Heart left ventricle (tissue), 16 donors: ENCODE measurements around the gene CHST9. TPM values are rescaled to one million over a fixed set of nuclear protein-coding genes. Genes with fewer than 3 reads are reported as not detected.

ENCODE experiments used
- ATAC-seq, 4 donors: fragments of 200-7000 bp; cut with Tn5 transposase; one replicate each; pipeline ENCODE4 v1.9.1; 2020 to 2022; ENCODE audit warnings: moderate library complexity in 4 of 4, mild to moderate bottlenecking in 3 of 4, moderate number of reproducible peaks in 1 of 4
- DNase-seq, 5 donors: peaks; one replicate each; pipeline ENCODE4 v3.0.0-alpha.2; 2020
- H3K27ac ChIP-seq, 12 donors: fragments of 200-600 bp; sonication (generic) in 4 of 12; one replicate each; pipeline versions ENCODE4 v1.5.0 to v1.8.0; 2016 to 2022; ENCODE audit warnings: mild to moderate bottlenecking in 2 of 12
- H3K27me3 ChIP-seq, 9 donors: fragments of 200-600 bp; sonication (generic) in 2 of 9; one replicate each; pipeline versions ENCODE4 v1.5.1 to v1.8.0; 2016 to 2022; ENCODE audit warnings: mild to moderate bottlenecking in 3 of 9
- H3K36me3 ChIP-seq, 9 donors: fragments of 200-600 bp; sonication (generic) in 2 of 9; one replicate each; pipeline versions ENCODE4 v1.5.0 to v1.8.0; 2018 to 2022; ENCODE audit warnings: mild to moderate bottlenecking in 2 of 9
- H3K4me1 ChIP-seq, 12 donors: fragments of 200-600 bp; sonication (generic) in 4 of 12; one replicate each; pipeline versions ENCODE4 v1.5.0 to v1.8.0; 2016 to 2022; ENCODE audit warnings: mild to moderate bottlenecking in 3 of 12
- H3K4me3 ChIP-seq, 12 donors: fragments of 200-600 bp; sonication (generic) in 4 of 12; one replicate each; pipeline versions ENCODE4 v1.5.0 to v1.8.0; 2017 to 2022; ENCODE audit warnings: mild to moderate bottlenecking in 9 of 12, moderate library complexity in 4 of 12
- H3K9me3 ChIP-seq, 12 donors: fragments of 200-600 bp; sonication (generic) in 4 of 12; one replicate each; pipeline versions ENCODE4 v1.5.0 to v1.8.0; 2016 to 2022; ENCODE audit warnings: mild to moderate bottlenecking in 1 of 12
- POLR2A ChIP-seq, 2 donors: fragments of 450-650 bp; IDR thresholded peaks; one replicate each; pipeline ENCODE4 v1.6.1; 2017; ENCODE audit warnings: antibody characterized with exemption in 2 of 2, mild to moderate bottlenecking in 2 of 2, moderate library complexity in 2 of 2
- WGBS, 4 donors: extraction: QIAGEN DNeasy Blood & Tissue Kit in 2 of 4; methylation state at CpG; one replicate each; pipeline versions ENCODE4 v1.1.5 to v1.1.7; 2013 to 2018; 5-methylcytosine and 5-hydroxymethylcytosine counted together
- intact Hi-C, 10 donors: fragments of 100-400 bp; cut with DNase I; formaldehyde crosslinking; loops; one replicate each; pipeline versions ENCODE4 v1.11.1 to v1.14.2; 2022
- polyA plus RNA-seq, 2 donors: library from polyadenylated mRNA; stranded (reverse); fragments of 200-250 nt; gene quantifications; one replicate each; pipeline ENCODE4 v1.2.3, GENCODE V29; 2013
- total RNA-seq, 9 donors: library from RNA; depleted of rRNA in 2 of 9; stranded (reverse); fragments of >200 nt in 2 of 9; fragmentation: NEBNext Ultra II Directional in 3 of 9; extraction: Animal tissue kit (Norgen Biotek cat#: 25700) in 3 of 9; gene quantifications; one replicate each; pipeline versions ENCODE4 v1.1.0 to v1.2.4, GENCODE V29; 2016 to 2023
- TF ChIP-seq, protein P1 (sequence below), 12 donors: fragments of 200-600 bp; sonication (generic) in 4 of 12; IDR thresholded peaks; one replicate each; pipeline versions ENCODE4 v1.5.0 to v1.8.0; 2018 to 2022; ENCODE audit warnings: antibody characterized with exemption in 12 of 12, mild to moderate bottlenecking in 5 of 12
- donor health status: ischemic (EF 13 %, LVEDD 7.1; RV severe dilation, severe dysfunction).
- donor health status: healthy with polysubstance abuse.
- donor health status: DM: no; HTN: yes; CAD: no.
- donor health status: DM: no; HTN: no; CAD: no.
- donor health status: ischemic (EF 25% LVEDD 6.9; RV normal size, moderate dysfunction).
- donor health status: ischemic (EF 25% LVEDD 5.7; RV mildly dilated, moderate dysfunction).
- donor health status: healthy.
- donor health status: DM: yes; HTN: yes; CAD: no.
- donor health status: ischemic (EF 35%, LVEDD 5.7; RV mildly dilated, moderate dysfunction).
- donor health status: nonischemic (EF 11% LVEDD 7.7; RV severe dilation, severe dysfunction).
- donor health status: DM: yes; HTN: yes; CAD: no.
- donor health status: PGD.
- donor health status: ischemic (EF 29% LVEDD 5.4; RV normal size, mild dysfunction).
- donor health status: nonischemic (EF 23%, LVEDD 6.1; RV moderate dilation, normal function).

Gene CHST9
- total and polyA plus RNA-seq, 11 donors = 0.03 to 20.2 (median 4.1) TPM

DNA sequence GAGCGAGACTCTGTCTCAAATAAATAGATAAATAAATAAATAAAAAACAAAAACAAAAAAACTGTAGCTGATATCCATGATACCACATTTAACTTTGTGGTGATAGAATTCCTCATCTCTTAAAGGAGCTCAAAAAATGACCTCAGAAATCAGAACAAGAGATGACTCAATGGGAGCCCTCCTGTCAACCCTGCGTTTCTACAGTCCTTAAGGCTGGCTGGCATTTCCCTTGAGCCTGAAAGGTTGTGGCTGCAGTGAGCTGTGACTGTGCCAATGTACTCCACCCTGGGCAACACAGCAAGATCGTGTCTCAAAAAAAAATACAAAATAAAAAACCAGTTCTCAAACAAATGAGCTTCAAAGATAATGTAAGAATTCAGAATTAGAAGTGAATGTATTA, 40.4 kb downstream of the CHST9 start:
- ATAC-seq = peak in 1 of 4 donors; percentile 51

DNA sequence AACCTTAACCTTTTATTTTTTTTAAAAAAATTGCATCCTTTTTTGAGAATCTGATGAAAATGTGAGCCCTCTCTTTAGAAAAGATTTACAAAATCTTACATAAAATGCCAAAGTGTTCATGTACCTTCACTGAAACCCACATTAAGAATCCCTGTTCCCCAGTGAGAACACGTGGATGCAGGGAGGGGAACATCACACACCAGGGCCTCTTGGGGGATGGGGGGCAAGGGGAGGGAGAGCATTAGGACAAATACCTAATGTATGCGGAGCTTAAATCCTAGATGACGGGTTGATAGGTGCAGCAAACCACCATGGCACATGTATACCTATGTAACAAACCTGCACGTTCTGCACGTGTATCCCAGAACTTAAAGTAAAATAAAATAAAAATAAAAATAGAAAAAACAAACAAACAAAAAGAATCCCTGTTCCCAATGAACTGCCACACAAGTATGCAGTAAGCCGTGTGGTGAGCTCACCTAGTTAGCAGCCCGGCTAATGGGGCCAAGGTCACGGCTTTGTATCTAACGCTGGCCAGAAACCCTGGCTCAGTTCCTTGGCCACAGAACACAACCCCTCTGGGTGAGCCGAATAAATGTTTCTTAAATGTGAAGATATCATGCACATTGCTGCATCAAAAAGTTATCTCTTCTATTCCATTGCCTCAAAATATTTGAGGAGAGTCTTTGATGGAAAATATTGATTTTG, 41.4 kb downstream of the CHST9 start:
- intact Hi-C loops = loop anchor here in 4 of 10 donors (5.0 to 10.0 kb wide), 2 partner anchors 86 to 89 kb away; no protein-coding TSS in a partner anchor
- DNase-seq = peak; percentile 43 to 83 (median 65)

More for the DNA sequence above, 40.4 kb downstream of the CHST9 start:
- 64 to 75% (median 71%) methylated on average over 3 of the region's 3 CpGs for WGBS, 4 donors
- Histone ChIP-seq H3K4me1 (peaks cover 0 to 9% (median 0%) of the 10 kb centered on the region in 12 donors), H3K36me3 (no peaks in the 10 kb centered on the region), H3K4me3 (no peak overlapping the region), H3K27ac (peak overlapping the region in 8 of 12 donors; percentile 48 to 79 (median 62)), H3K27me3 (no peaks in the 10 kb centered on the region), H3K9me3 (peaks cover 0 to 17% (median 2%) of the 10 kb centered on the region in 12 donors)
- no peak for DNase-seq
- intact Hi-C loops = loop anchor here in 4 of 10 donors (5.0 to 10.0 kb wide), 2 partner anchors 87 to 90 kb away; no protein-coding TSS in a partner anchor
- TF ChIP-seq, protein P1, sequence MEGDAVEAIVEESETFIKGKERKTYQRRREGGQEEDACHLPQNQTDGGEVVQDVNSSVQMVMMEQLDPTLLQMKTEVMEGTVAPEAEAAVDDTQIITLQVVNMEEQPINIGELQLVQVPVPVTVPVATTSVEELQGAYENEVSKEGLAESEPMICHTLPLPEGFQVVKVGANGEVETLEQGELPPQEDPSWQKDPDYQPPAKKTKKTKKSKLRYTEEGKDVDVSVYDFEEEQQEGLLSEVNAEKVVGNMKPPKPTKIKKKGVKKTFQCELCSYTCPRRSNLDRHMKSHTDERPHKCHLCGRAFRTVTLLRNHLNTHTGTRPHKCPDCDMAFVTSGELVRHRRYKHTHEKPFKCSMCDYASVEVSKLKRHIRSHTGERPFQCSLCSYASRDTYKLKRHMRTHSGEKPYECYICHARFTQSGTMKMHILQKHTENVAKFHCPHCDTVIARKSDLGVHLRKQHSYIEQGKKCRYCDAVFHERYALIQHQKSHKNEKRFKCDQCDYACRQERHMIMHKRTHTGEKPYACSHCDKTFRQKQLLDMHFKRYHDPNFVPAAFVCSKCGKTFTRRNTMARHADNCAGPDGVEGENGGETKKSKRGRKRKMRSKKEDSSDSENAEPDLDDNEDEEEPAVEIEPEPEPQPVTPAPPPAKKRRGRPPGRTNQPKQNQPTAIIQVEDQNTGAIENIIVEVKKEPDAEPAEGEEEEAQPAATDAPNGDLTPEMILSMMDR (IDR thresholded peaks at IDR 0.05) = no peak
- TF ChIP-seq POLR2A (IDR thresholded peaks at IDR 0.05) = no peak

GRCh38 chr18:27142891-27143290, 42.2 kb downstream of the CHST9 start:
- Histone ChIP-seq H3K4me3 (no peak overlapping the region), H3K4me1 (peaks cover 0 to 9% (median 0%) of the 10 kb centered on the region in 12 donors), H3K9me3 (peaks cover 0 to 5% (median 0%) of the 10 kb centered on the region in 12 donors), H3K27ac (peak overlapping the region in 7 of 12 donors; percentile 53 to 79 (median 69)), H3K36me3 (no peaks in the 10 kb centered on the region), H3K27me3 (no peaks in the 10 kb centered on the region)
- 72 to 77% (median 76%) methylated on average over 2 of the region's 2 CpGs for WGBS, 4 donors
- ATAC-seq (no peak), DNase-seq (no peak)
- no peak for TF ChIP-seq POLR2A (IDR thresholded peaks at IDR 0.05)
- TF ChIP-seq, protein P1 (IDR thresholded peaks at IDR 0.05) = no peak
- intact Hi-C loops = loop anchor here in 4 of 10 donors (5.0 to 10.0 kb wide), 2 partner anchors 86 to 88 kb away; no protein-coding TSS in a partner anchor

More for the DNA sequence above, 41.4 kb downstream of the CHST9 start:
- peak overlapping the region in 10 of 12 donors; percentile 2 to 79 (median 62) for H3K27ac ChIP-seq
- no peaks in the 10 kb centered on the region for H3K27me3 ChIP-seq
- H3K4me1 ChIP-seq = peaks cover 0 to 9% (median 0%) of the 10 kb centered on the region in 12 donors
- peaks cover 0 to 8% (median 0%) of the 10 kb centered on the region in 12 donors for H3K9me3 ChIP-seq
- TF ChIP-seq, protein P1 (IDR thresholded peaks at IDR 0.05) = no peak
- TF ChIP-seq POLR2A (IDR thresholded peaks at IDR 0.05) = no peak
- H3K4me3 ChIP-seq = no peak overlapping the region
- ATAC-seq = peak; percentile 92 to 99 (median 96)
- H3K36me3 ChIP-seq = no peaks in the 10 kb centered on the region
- WGBS, 4 donors = 34 to 48% (median 37%) methylated on average over 10 of the region's 10 CpGs

DNA sequence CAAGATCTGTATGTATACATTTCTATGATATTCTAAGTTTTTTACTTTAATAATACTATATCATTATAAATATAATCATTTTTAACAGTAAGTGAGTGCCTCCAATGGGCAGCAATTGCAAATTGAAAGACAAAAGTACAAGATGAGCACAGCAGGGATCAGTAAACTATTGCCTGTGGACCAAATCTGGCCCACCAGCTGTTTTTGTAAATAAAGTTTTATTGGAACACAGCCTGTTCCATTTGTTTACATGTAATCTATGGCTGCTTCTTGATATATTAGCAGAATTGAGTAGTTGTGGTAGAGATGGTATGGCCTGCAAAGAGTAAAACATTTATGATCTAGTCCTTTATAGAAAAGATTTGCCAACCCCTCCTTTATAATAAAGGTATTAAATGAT, 43.2 kb downstream of the CHST9 start:
- Histone ChIP-seq H3K27ac (no peak overlapping the region), H3K4me3 (no peak overlapping the region), H3K36me3 (no peaks in the 10 kb centered on the region), H3K9me3 (no peaks in the 10 kb centered on the region), H3K27me3 (no peaks in the 10 kb centered on the region), H3K4me1 (peaks cover 0 to 9% (median 0%) of the 10 kb centered on the region in 12 donors)
- intact Hi-C loops = loop anchor here in 4 of 10 donors (5.0 to 10.0 kb wide), 2 partner anchors 85 to 87 kb away; no protein-coding TSS in a partner anchor
- no peak for TF ChIP-seq POLR2A (IDR thresholded peaks at IDR 0.05)
- TF ChIP-seq, protein P1 (IDR thresholded peaks at IDR 0.05) = no peak
- no peak for ATAC-seq
- DNase-seq = no peak
